Lung (tissue), 12 donors: ENCODE data around the gene CAPZB. TPM values are rescaled to one million over a fixed set of nuclear protein-coding genes. Genes with fewer than 3 reads are reported as not detected.
A peak's percentile ranks its signal among the peaks of the same experiment; 100 is the strongest.

ENCODE experiments used
- ATAC-seq: fragments of 200-7000 bp; cut with Tn5 transposase; one replicate; pipeline ENCODE4 v1.9.1; 2020; ENCODE audit warnings: moderate number of reproducible peaks; ENCODE audit not compliant: insufficient read depth, low FRiP score
- DNase-seq, 3 donors: peaks; one replicate each; pipeline ENCODE4 v3.0.0-alpha.2; 2013 to 2017
- H3K27ac ChIP-seq, 2 donors: one replicate each; pipeline ENCODE4 v1.5.1; 2013; ENCODE audit warnings: mild to moderate bottlenecking in 2 of 2, moderate library complexity in 2 of 2, control low read depth in 1 of 2, inconsistent platforms in 1 of 2, low read depth in 1 of 2, low read length in 1 of 2
- H3K27me3 ChIP-seq, 3 donors: one replicate each; pipeline ENCODE4 v1.5.1; 2013; ENCODE audit warnings: low read length in 2 of 3; ENCODE audit not compliant: control insufficient read depth in 3 of 3, insufficient read depth in 3 of 3
- H3K36me3 ChIP-seq, 4 donors: one replicate each; pipeline ENCODE4 v1.5.1; 2013; ENCODE audit warnings: low read length in 4 of 4, mild to moderate bottlenecking in 1 of 4, moderate library complexity in 1 of 4; ENCODE audit not compliant: control insufficient read depth in 4 of 4, insufficient read depth in 4 of 4
- H3K4me1 ChIP-seq, 5 donors: one replicate each; pipeline ENCODE4 v1.5.1; 2013; ENCODE audit warnings: low read length in 5 of 5, mild to moderate bottlenecking in 2 of 5, moderate library complexity in 1 of 5; ENCODE audit not compliant: control insufficient read depth in 5 of 5, insufficient read depth in 5 of 5
- H3K4me3 ChIP-seq: one replicate; pipeline ENCODE4 v1.5.1; 2013; ENCODE audit warnings: mild to moderate bottlenecking, control low read depth, moderate library complexity
- H3K9ac ChIP-seq, 2 donors: one replicate each; pipeline ENCODE4 v1.5.1; 2013; ENCODE audit warnings: low read length in 2 of 2, control low read depth in 1 of 2; ENCODE audit not compliant: insufficient read depth in 1 of 2
- H3K9me3 ChIP-seq, 4 donors: one replicate each; pipeline ENCODE4 v1.5.1; 2013; ENCODE audit warnings: low read length in 3 of 4, mild to moderate bottlenecking in 1 of 4, moderate library complexity in 1 of 4; ENCODE audit not compliant: control insufficient read depth in 4 of 4, insufficient read depth in 3 of 4
- WGBS, 2 donors: extraction: QIAGEN DNeasy Blood & Tissue Kit; methylation state at CpG; one replicate each; pipeline ENCODE4 v1.1.7; 2013; 5-methylcytosine and 5-hydroxymethylcytosine counted together
- polyA plus RNA-seq, 2 donors: library from polyadenylated mRNA; stranded (reverse); fragments of 200-250 nt; gene quantifications; one replicate each; pipeline ENCODE4 v1.2.1, GENCODE V29; 2013
- total RNA-seq, 2 donors: library from RNA; depleted of rRNA in 1 of 2; stranded (reverse); fragments of >200 nt in 1 of 2; gene quantifications; one replicate each; pipeline ENCODE4 v1.2.1, GENCODE V29; 2014 to 2021
- TF ChIP-seq, protein P1 (sequence below): IDR thresholded peaks from 2 replicates; pipeline ENCODE4 v1.5.1; 2012; ENCODE audit warnings: mild to moderate bottlenecking; ENCODE audit errors: control extremely low read depth, extremely low read depth
- donor health status: control.
- donor health status: control.
- donor health status: Bipolar disorder and iron deficiency.
- donor health status: healthy.
- donor health status: DM: yes; HTN: yes; CAD: no.

Gene CAPZB
- total and polyA plus RNA-seq, 4 donors, result 94.7 to 339 (median 278) TPM

DNA sequence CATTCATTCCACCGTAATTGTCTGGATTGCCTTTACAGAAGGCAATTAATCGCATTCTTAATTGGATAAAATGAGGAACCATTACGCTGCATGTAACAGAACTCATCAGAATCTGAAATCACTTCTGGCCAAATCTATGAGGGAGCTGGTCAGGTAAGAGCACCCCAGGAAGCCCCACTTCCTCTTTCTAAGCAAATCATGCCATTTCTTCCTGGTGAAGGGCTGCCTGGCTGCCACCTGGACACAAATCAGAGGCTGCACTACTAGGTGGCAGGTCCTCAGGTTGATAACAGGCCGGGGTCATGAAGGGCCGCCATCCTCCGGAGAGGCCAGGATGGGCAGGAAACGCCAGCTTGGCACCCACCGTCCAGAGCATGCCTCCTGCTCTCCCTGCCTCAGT, 73.7 kb downstream of the CAPZB start:
- Histone ChIP-seq H3K4me1 (peaks cover 8 to 59% (median 47%) of the 10 kb centered on the region in 5 donors), H3K27me3 (no peaks in the 10 kb centered on the region)

DNA sequence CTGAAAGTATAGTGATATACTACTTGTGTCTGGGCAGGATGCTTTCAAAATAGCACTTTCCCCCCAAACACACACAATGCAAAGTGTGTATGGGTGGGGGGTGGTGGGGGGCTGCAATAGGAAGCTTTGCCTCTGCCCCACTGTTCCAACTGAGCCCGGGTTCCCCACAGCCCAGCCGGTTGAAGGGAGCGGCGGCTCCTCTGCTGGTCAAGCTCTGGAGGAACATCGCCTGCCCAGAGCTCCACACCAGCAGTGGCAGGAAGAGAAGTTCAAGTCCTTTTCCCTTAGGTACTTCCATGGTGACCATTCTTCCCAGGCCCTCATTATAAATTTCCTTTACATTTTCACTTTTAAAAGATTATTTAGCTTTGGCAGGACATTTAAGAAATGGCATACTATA, 74.9 kb downstream of the CAPZB start:
- Histone ChIP-seq H3K9ac (no peak overlapping the region), H3K4me3 (no peak overlapping the region), H3K4me1 (peaks cover 8 to 59% (median 44%) of the 10 kb centered on the region in 5 donors), H3K27me3 (no peaks in the 10 kb centered on the region), H3K27ac (no peak overlapping the region), H3K9me3 (no peaks in the 10 kb centered on the region), H3K36me3 (peaks cover 0 to 4% (median 2%) of the 10 kb centered on the region in 4 donors)
- no peak for DNase-seq
- TF ChIP-seq, protein P1, sequence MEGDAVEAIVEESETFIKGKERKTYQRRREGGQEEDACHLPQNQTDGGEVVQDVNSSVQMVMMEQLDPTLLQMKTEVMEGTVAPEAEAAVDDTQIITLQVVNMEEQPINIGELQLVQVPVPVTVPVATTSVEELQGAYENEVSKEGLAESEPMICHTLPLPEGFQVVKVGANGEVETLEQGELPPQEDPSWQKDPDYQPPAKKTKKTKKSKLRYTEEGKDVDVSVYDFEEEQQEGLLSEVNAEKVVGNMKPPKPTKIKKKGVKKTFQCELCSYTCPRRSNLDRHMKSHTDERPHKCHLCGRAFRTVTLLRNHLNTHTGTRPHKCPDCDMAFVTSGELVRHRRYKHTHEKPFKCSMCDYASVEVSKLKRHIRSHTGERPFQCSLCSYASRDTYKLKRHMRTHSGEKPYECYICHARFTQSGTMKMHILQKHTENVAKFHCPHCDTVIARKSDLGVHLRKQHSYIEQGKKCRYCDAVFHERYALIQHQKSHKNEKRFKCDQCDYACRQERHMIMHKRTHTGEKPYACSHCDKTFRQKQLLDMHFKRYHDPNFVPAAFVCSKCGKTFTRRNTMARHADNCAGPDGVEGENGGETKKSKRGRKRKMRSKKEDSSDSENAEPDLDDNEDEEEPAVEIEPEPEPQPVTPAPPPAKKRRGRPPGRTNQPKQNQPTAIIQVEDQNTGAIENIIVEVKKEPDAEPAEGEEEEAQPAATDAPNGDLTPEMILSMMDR, result no peak
- no peak for ATAC-seq
- WGBS, 2 donors, result 94 to 96% methylated on average over 5 of the region's 5 CpGs

More for the DNA sequence above, 73.7 kb downstream of the CAPZB start:
- Histone ChIP-seq H3K27ac (peak overlapping the region in 1 of 2 donors; percentile 49), H3K36me3 (peaks cover 0 to 4% (median 2%) of the 10 kb centered on the region in 4 donors), H3K9ac (no peak overlapping the region), H3K9me3 (no peaks in the 10 kb centered on the region), H3K4me3 (no peak overlapping the region)
- ATAC-seq (no peak), DNase-seq (no peak)
- 69 to 84% methylated on average over 8 of the region's 8 CpGs for WGBS, 2 donors
- TF ChIP-seq, protein P1, result no peak

DNA sequence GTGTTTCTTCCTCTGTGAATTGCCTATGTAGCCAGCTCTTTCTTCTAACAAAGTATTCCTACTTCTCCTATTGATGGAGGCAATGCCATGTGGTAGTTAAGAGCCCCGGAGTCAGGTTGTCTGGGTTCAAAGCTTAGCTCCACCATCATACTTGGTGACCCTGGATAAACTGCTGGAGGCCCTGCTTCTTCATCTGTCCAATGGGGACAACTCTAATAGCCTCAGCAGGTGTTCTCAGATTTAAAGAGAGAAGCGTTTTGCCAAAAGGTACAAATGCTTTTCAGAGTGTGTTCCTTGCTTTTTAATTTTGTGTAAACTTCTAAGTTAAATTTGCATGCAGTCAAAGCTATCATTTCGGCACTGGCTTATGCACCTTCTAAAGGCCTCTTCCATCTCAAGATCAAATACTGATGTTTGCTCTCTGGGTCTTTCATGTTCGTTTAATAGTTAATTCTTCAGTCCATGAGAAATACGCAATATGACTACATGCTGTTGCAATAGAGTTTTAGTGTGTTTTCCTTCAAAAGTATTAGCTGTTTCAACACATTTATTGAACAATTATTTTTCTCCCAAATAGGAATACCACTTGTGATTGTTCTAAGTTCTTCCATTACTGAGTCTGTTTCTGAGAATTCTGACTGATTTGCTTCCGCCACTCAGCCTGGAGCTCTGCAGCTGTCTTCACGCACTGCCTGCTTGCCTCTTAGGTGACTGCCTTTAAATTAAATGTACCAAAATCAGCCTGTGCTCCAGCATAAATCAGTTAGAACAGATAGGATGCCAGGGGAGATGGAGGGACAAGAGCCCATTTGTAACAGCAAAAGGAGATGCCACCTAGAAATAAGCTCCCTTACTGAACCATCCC, 75.6 kb downstream of the CAPZB start:
- no peak overlapping the region for H3K9ac ChIP-seq
- peaks cover 0 to 5% (median 2%) of the 10 kb centered on the region in 4 donors for H3K36me3 ChIP-seq
- no peak for DNase-seq
- no peak overlapping the region for H3K4me3 ChIP-seq
- no peaks in the 10 kb centered on the region for H3K9me3 ChIP-seq
- WGBS, 2 donors, result 82 to 88% methylated on average over 7 of the region's 7 CpGs
- H3K27ac ChIP-seq, result no peak overlapping the region
- TF ChIP-seq, protein P1, result no peak
- peaks cover 8 to 59% (median 46%) of the 10 kb centered on the region in 5 donors for H3K4me1 ChIP-seq
- no peaks in the 10 kb centered on the region for H3K27me3 ChIP-seq
- no peak for ATAC-seq
